Thyroid gland (tissue), 4 donors: Measurements from ENCODE around the gene BRD3OS.

Experiments used
- CTCF ChIP-seq, 6 experiments: fragments of 200-600 bp in 3 of 6; fragments of 450-650 bp in 3 of 6; sonication (generic) in 3 of 6; IDR thresholded peaks; one replicate each; pipeline ENCODE4 v1.5.1; 2016 to 2019; ENCODE audit warnings: antibody characterized with exemption in 6 of 6, mild to moderate bottlenecking in 2 of 6, inconsistent platforms in 1 of 6, moderate library complexity in 1 of 6
- POLR2A ChIP-seq, 2 donors: fragments of 450-650 bp; IDR thresholded peaks; one replicate each; pipeline ENCODE4 v1.6.1; 2017; ENCODE audit warnings: antibody characterized with exemption in 2 of 2, mild to moderate bottlenecking in 2 of 2, moderate library complexity in 1 of 2

- TF ChIP-seq CTCF (IDR thresholded peaks at IDR 0.05) (no peak), POLR2A (IDR thresholded peaks at IDR 0.05) (no peak)
These were observed 44.3 kb upstream of the BRD3OS start for GRCh38 chr9:133980864-133981588.
